EH (cell line): ENCODE measurements around the gene TAF11L13.

Source experiments
- DNase-seq: peaks from one replicate; pipeline ENCODE4 v3.0.0-alpha.2; 2015; ENCODE audit warnings: low read depth

Gene TAF11L13

DNA sequence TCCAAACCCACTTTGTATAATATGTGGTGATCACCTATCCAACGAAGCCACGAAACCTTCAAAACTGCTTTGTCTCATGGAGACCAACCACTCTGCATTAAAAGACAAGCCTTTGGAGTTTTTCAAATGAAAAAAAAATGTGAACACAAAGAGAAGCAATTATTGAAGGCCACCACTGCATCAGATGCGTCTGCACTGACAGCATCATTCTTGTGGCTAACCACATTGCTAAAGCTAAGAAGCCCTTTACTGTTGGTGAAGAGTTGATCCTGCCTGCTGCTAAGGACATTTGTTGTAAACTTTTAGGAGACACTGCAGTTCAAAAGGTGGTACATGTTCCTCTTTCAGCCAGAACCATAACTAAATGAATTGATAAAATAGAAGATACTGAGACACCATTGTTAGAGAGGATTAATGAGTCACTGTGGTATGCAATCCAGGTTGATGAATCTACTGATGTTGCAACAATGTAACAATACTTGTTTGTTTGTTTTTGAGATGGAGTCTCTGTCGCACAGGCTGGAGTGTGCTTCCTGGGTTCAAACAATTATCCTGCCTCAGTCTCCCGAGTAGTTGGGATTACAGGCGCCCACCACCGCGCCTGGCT, 47.8 kb downstream of the TAF11L13 start:
- DNase-seq, result no peak

DNA sequence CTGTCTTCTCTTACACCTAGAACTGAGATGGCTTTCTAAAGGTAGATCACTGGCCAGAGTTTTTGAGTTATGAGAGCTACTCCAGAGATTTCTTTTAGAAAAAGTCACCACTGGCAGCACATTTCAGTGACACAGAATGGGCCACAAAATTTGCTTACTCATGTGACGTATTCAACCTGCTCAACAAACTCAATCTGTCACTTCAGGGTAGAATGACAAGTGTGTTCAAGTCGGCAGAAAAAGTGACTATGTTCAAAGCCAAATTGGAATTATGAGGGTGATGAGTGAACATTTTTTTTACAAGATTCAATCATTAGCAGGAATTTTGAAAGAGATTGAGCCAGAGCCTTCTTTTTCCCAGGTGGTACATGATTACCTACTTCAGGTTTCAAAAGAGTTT, 48.8 kb downstream of the TAF11L13 start:
- no peak for DNase-seq
